NT2/D1 (cell line): Measurements from ENCODE around the gene TMOD4.
A peak's percentile ranks its signal among the peaks of the same experiment; 100 is the strongest.
"Not testable (repeated sequence)": the region's sequence is repeated elsewhere in the genome, so short reads cannot be mapped to it uniquely, and the experiment has no call there.

ENCODE experiments used
- DNase-seq: peaks from one replicate; pipeline ENCODE4 v3.0.0-alpha.2; 2011; ENCODE audit warnings: low read depth, low spot score
- H3K27me3 ChIP-seq: 2 replicates; pipeline ENCODE4 v1.6.0; 2011; ENCODE audit warnings: mild to moderate bottlenecking; ENCODE audit not compliant: insufficient read length, insufficient read depth
- H3K36me3 ChIP-seq: 2 replicates; pipeline ENCODE4 v1.6.1; 2011; ENCODE audit warnings: mild to moderate bottlenecking, low read length, mixed read lengths; ENCODE audit not compliant: insufficient read depth, insufficient read length
- H3K4me1 ChIP-seq: 2 replicates; pipeline ENCODE4 v1.5.1; 2011; ENCODE audit not compliant: insufficient read depth, insufficient read length
- H3K4me3 ChIP-seq: 2 replicates; pipeline ENCODE4 v1.5.1; 2011; ENCODE audit warnings: low read depth; ENCODE audit not compliant: insufficient read length
- H3K9ac ChIP-seq: 2 replicates; pipeline ENCODE4 v1.6.0; 2011; ENCODE audit warnings: low read depth; ENCODE audit not compliant: insufficient read length
- H3K9me3 ChIP-seq: 2 replicates; pipeline ENCODE4 v1.5.1; 2011; ENCODE audit warnings: mild to moderate bottlenecking, low read length; ENCODE audit not compliant: insufficient read depth
- SUZ12 ChIP-seq: IDR thresholded peaks from 2 replicates; pipeline ENCODE4 v1.6.1; 2011; ENCODE audit not compliant: insufficient read length, insufficient read depth; ENCODE audit errors: extremely low read depth
- YY1 ChIP-seq: IDR thresholded peaks from 2 replicates; pipeline ENCODE4 v1.6.1; 2011; ENCODE audit not compliant: insufficient read length, insufficient read depth
- ZNF274 ChIP-seq: IDR thresholded peaks from 2 replicates; pipeline ENCODE4 v1.6.1; 2011; ENCODE audit warnings: mild to moderate bottlenecking, low read depth, low read length

TMOD4 gene

GRCh38 chr1:151199873-151200581 is 24.2 kb upstream of the TMOD4 start:
- no peak for DNase-seq
- peaks cover 3% of the 10 kb centered on the region for H3K4me1 ChIP-seq
- H3K27me3 ChIP-seq = no peaks in the 10 kb centered on the region
- H3K9me3 ChIP-seq = no peaks in the 10 kb centered on the region
- peak overlapping the region; percentile 99 for H3K4me3 ChIP-seq
- peaks cover 39% of the 10 kb centered on the region for H3K36me3 ChIP-seq
- H3K9ac ChIP-seq = peak overlapping the region; percentile 99
- TF ChIP-seq SUZ12 = no peak
- TF ChIP-seq YY1 = no peak
- no peak for TF ChIP-seq ZNF274

GRCh38 chr1:151198254-151199127 is 22.7 kb upstream of the TMOD4 start, which contains the start of gene PIP5K1A:
TSS of gene PIP5K1A (plus strand) at chr1:151198552. CDS start at chr1:151198997, 445 bp downstream.
- DNase-seq = peak; percentile 96
- Histone ChIP-seq H3K9ac (peak within 1 kb of the TSS; percentile 99), H3K4me3 (peak within 1 kb of the TSS; percentile 99), H3K36me3 (peaks cover 24% of the 10 kb centered on the region), H3K9me3 (no peaks in the 10 kb centered on the region), H3K4me1 (peaks cover 3% of the 10 kb centered on the region), H3K27me3 (no peaks in the 10 kb centered on the region)
- TF ChIP-seq YY1 (peak; percentile 83), ZNF274 (no peak), SUZ12 (no peak)

- H3K9ac ChIP-seq = peak overlapping the region; percentile 99
- peaks cover 18% of the 10 kb centered on the region for H3K36me3 ChIP-seq
- H3K27me3 ChIP-seq = no peaks in the 10 kb centered on the region
- DNase-seq = no peak
- H3K4me3 ChIP-seq = peak overlapping the region; percentile 99
- no peaks in the 10 kb centered on the region for H3K9me3 ChIP-seq
- peaks cover 3% of the 10 kb centered on the region for H3K4me1 ChIP-seq
- TF ChIP-seq YY1 (no peak), SUZ12 (no peak), ZNF274 (no peak)
Measured at GRCh38 chr1:151197863-151198253, 22.1 kb upstream of the TMOD4 start.

- no peak overlapping the region for H3K4me3 ChIP-seq
- no peaks in the 10 kb centered on the region for H3K9me3 ChIP-seq
- no peaks in the 10 kb centered on the region for H3K27me3 ChIP-seq
- H3K4me1 ChIP-seq = peaks cover 3% of the 10 kb centered on the region
- TF ChIP-seq SUZ12 = no peak
- TF ChIP-seq ZNF274 = no peak
- no peak for TF ChIP-seq YY1
- H3K9ac ChIP-seq = no peak overlapping the region
- no peak for DNase-seq
- H3K36me3 ChIP-seq = peaks cover 5% of the 10 kb centered on the region
Measured at GRCh38 chr1:151196292-151196800, 20.6 kb upstream of the TMOD4 start.

- DNase-seq, H3K27me3 ChIP-seq, H3K9ac ChIP-seq, H3K4me3 ChIP-seq, H3K4me1 ChIP-seq, H3K36me3 ChIP-seq, H3K9me3 ChIP-seq: not testable (repeated sequence)
Measured at GRCh38 chr1:151194894-151195594, 19.3 kb upstream of the TMOD4 start.

GRCh38 chr1:151193856-151194255 is 18.1 kb upstream of the TMOD4 start:
- Histone ChIP-seq H3K27me3 (no peaks in the 10 kb centered on the region), H3K4me1 (peaks cover 3% of the 10 kb centered on the region), H3K9ac (no peak overlapping the region), H3K4me3 (no peak overlapping the region), H3K36me3 (no peaks in the 10 kb centered on the region), H3K9me3 (no peaks in the 10 kb centered on the region)
- TF ChIP-seq YY1 = no peak
- TF ChIP-seq SUZ12 = no peak
- no peak for TF ChIP-seq ZNF274
- no peak for DNase-seq

- no peak overlapping the region for H3K9ac ChIP-seq
- peaks cover 2% of the 10 kb centered on the region for H3K36me3 ChIP-seq
- TF ChIP-seq YY1 (no peak), SUZ12 (no peak), ZNF274 (no peak)
- peaks cover 3% of the 10 kb centered on the region for H3K4me1 ChIP-seq
- H3K27me3 ChIP-seq = no peaks in the 10 kb centered on the region
- DNase-seq = no peak
- H3K9me3 ChIP-seq = no peaks in the 10 kb centered on the region
- H3K4me3 ChIP-seq = no peak overlapping the region
Measured at GRCh38 chr1:151193304-151193703, 17.5 kb upstream of the TMOD4 start.
